ENCODE data around the gene PCID2. TPM values are rescaled to one million over a fixed set of nuclear protein-coding genes. Genes with fewer than 3 reads are reported as not detected.

The PCID2 gene
- total and polyA plus RNA-seq, 2 donors (not counting 1 experiment from before 2014, with no cell fraction given) = 52.2 to 61.1 TPM

DNA sequence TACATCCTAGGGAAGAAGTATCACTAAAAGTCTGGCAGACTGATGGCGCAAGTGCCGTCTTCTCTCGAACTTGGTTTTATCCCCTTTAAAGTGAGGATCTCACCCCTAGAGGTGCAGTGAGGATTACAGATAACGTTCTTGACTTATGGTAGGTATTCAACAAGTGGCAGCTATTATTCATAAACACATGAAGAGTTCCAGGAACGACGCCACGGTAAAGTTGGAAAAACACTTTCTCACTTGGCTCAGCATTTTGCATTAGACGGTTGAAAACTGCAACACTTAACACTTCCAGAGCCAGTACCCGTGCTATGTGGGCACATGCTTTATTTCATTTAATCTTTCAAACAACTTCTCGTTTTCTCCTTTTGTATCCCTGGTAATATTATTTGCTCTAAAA lies 41.3 kb downstream of the PCID2 start:
- Histone ChIP-seq H3K4me2 (replicated peaks; ENCODE audit: low read depth, low read length, poor library complexity, severe bottlenecking) (no peak overlapping the region), H2AFZ (ENCODE audit: insufficient read depth, low read depth, low read length, poor library complexity, severe bottlenecking) (no peak overlapping the region), H3K4me3 (ENCODE audit: control extremely low read depth in 1 of 5, extremely low read depth in 1 of 5, insufficient read depth in 1 of 5, low read depth in 2 of 5, low read length in 4 of 5) (no peak overlapping the region), H3K27me3 (replicated peaks in 1 of 4; ENCODE audit: control extremely low read depth in 1 of 4, control insufficient read depth in 3 of 4, insufficient read depth in 4 of 4, low read length in 3 of 4) (peaks cover 0 to 5% (median 0%) of the 10 kb centered on the region in 4 experiments), H3K9ac (ENCODE audit: low read length) (no peak overlapping the region), H3K4me1 (ENCODE audit: control insufficient read depth in 2 of 2, insufficient read depth in 2 of 2, low read length in 2 of 2) (peaks cover 0 to 5% of the 10 kb centered on the region in 2 donors), H3K9me3 (ENCODE audit: control extremely low read depth in 1 of 3, control insufficient read depth in 2 of 3, insufficient read depth in 1 of 3, low read length in 2 of 3) (peaks cover 0 to 3% (median 0%) of the 10 kb centered on the region in 3 donors), H3K79me2 (ENCODE audit: control insufficient read depth, insufficient read depth, low read length) (no peaks in the 10 kb centered on the region), H3K36me3 (replicated peaks in 1 of 2; ENCODE audit: control extremely low read depth in 1 of 2, control insufficient read depth in 1 of 2, extremely low read depth in 1 of 2, insufficient read depth in 2 of 2, low read length in 1 of 2) (peaks cover 0 to 5% of the 10 kb centered on the region in 2 experiments), H3K27ac (ENCODE audit: low read length in 2 of 2) (no peak overlapping the region), H4K20me1 (ENCODE audit: control insufficient read depth, insufficient read depth, low read length, poor library complexity, severe bottlenecking) (no peaks in the 10 kb centered on the region)
- ATAC-seq (ENCODE audit: low read depth) (no peak), DNase-seq (no peak)
- H3K4me3 Mint-ChIP-seq = no peak overlapping the region
- ChIA-PET CTCF (no interaction called here), POLR2A (no interaction called here)
- no peaks in the 10 kb centered on the region for H3K27me3 Mint-ChIP-seq
- H3K27ac Mint-ChIP-seq = no peak overlapping the region
- WGBS (ENCODE audit: insufficient coverage) = no CpG with 5 or more reads among the region's 10 CpGs
- peaks cover 9% of the 10 kb centered on the region for H3K4me1 Mint-ChIP-seq
- intact Hi-C loops (cut with micrococcal nuclease) = no loop called here
- H3K9me3 Mint-ChIP-seq (ENCODE audit: insufficient read depth) = no peaks in the 10 kb centered on the region
- TF ChIP-seq EZH2 (IDR thresholded peaks at IDR 0.05; ENCODE audit: borderline replicate concordance, insufficient read depth, low read depth, low read length, poor library complexity, severe bottlenecking) = no peak
- TF ChIP-seq CTCF (IDR thresholded peaks at IDR 0.05) = no peak

- Mint-ChIP-seq H3K9me3 (ENCODE audit: insufficient read depth) (no peaks in the 10 kb centered on the region), H3K27me3 (no peaks in the 10 kb centered on the region), H3K4me3 (no peak overlapping the region), H3K27ac (no peak overlapping the region), H3K4me1 (peaks cover 9% of the 10 kb centered on the region)
- 100% methylated on average over 3 of the region's 5 CpGs for WGBS (ENCODE audit: insufficient coverage)
- ChIA-PET CTCF (interaction anchor here (0.6 kb wide), 1 partner anchor 12 kb away, joined by 4 read pairs; no protein-coding TSS in a partner anchor), POLR2A (no interaction called here)
- no peaks in the 10 kb centered on the region for H4K20me1 ChIP-seq (ENCODE audit: control insufficient read depth, insufficient read depth, low read length, poor library complexity, severe bottlenecking)
- TF ChIP-seq EZH2 (IDR thresholded peaks at IDR 0.05; ENCODE audit: borderline replicate concordance, insufficient read depth, low read depth, low read length, poor library complexity, severe bottlenecking) = no peak
- no peak for TF ChIP-seq CTCF (IDR thresholded peaks at IDR 0.05)
- H2AFZ ChIP-seq (ENCODE audit: insufficient read depth, low read depth, low read length, poor library complexity, severe bottlenecking) = no peak overlapping the region
- H3K27me3 ChIP-seq (replicated peaks in 1 of 4; ENCODE audit: control extremely low read depth in 1 of 4, control insufficient read depth in 3 of 4, insufficient read depth in 4 of 4, low read length in 3 of 4) = peaks cover 0 to 5% (median 0%) of the 10 kb centered on the region in 4 experiments
- H3K27ac ChIP-seq (ENCODE audit: low read length in 2 of 2) = no peak overlapping the region
- peaks cover 0 to 3% (median 0%) of the 10 kb centered on the region in 3 donors for H3K9me3 ChIP-seq (ENCODE audit: control extremely low read depth in 1 of 3, control insufficient read depth in 2 of 3, insufficient read depth in 1 of 3, low read length in 2 of 3)
- no peak overlapping the region for H3K9ac ChIP-seq (ENCODE audit: low read length)
- H3K4me2 ChIP-seq (replicated peaks; ENCODE audit: low read depth, low read length, poor library complexity, severe bottlenecking) = no peak overlapping the region
- H3K4me1 ChIP-seq (ENCODE audit: control insufficient read depth in 2 of 2, insufficient read depth in 2 of 2, low read length in 2 of 2) = peaks cover 0 to 5% of the 10 kb centered on the region in 2 donors
- no peak overlapping the region for H3K4me3 ChIP-seq (ENCODE audit: control extremely low read depth in 1 of 5, extremely low read depth in 1 of 5, insufficient read depth in 1 of 5, low read depth in 2 of 5, low read length in 4 of 5)
- DNase-seq = no peak
- intact Hi-C loops (cut with micrococcal nuclease) = no loop called here
- H3K36me3 ChIP-seq (replicated peaks in 1 of 2; ENCODE audit: control extremely low read depth in 1 of 2, control insufficient read depth in 1 of 2, extremely low read depth in 1 of 2, insufficient read depth in 2 of 2, low read length in 1 of 2) = peaks cover 0 to 5% of the 10 kb centered on the region in 2 experiments
- no peak for ATAC-seq (ENCODE audit: low read depth)
- H3K79me2 ChIP-seq (ENCODE audit: control insufficient read depth, insufficient read depth, low read length) = no peaks in the 10 kb centered on the region
Observed at GRCh38 chr13:113166681-113167080, 41.8 kb downstream of the PCID2 start.
